Mesendoderm (in vitro differentiated cells): ENCODE results near the gene LCE4A.

ENCODE experiments used
- DNase-seq: peaks from one replicate; pipeline ENCODE4 v3.0.0; 2013
- H2AK5ac ChIP-seq: 2 replicates; pipeline ENCODE4 v1.6.1; 2013; ENCODE audit warnings: low read length, inconsistent platforms
- H2BK120ac ChIP-seq: 2 replicates; pipeline ENCODE4 v1.6.1; 2013; ENCODE audit warnings: low read depth, mild to moderate bottlenecking, low read length, moderate library complexity, mixed read lengths
- H2BK15ac ChIP-seq: replicated peaks from 2 replicates; pipeline ENCODE4 v1.6.1; 2013; ENCODE audit warnings: low read depth, mild to moderate bottlenecking, moderate library complexity
- H2BK5ac ChIP-seq: 2 replicates; pipeline ENCODE4 v1.6.1; 2013; ENCODE audit warnings: low read length, inconsistent platforms
- H3K18ac ChIP-seq: 2 replicates; pipeline ENCODE4 v1.6.1; 2013; ENCODE audit warnings: mild to moderate bottlenecking, low read length, mixed read lengths
- H3K23ac ChIP-seq: one replicate; pipeline ENCODE4 v1.6.1; 2013; ENCODE audit warnings: low read length
- H3K27ac ChIP-seq: 2 replicates; pipeline ENCODE4 v1.5.1; 2013; ENCODE audit warnings: low read depth, mild to moderate bottlenecking, inconsistent platforms, low read length, moderate library complexity
- H3K27me3 ChIP-seq: 2 replicates; pipeline ENCODE4 v1.6.1; 2013; ENCODE audit warnings: low read length, control low read depth, mild to moderate bottlenecking, inconsistent platforms; ENCODE audit not compliant: insufficient read depth, poor library complexity
- H3K36me3 ChIP-seq: 2 replicates; pipeline ENCODE4 v1.6.1; 2013; ENCODE audit warnings: low read length, inconsistent platforms; ENCODE audit not compliant: control insufficient read depth, insufficient read depth
- H3K4ac ChIP-seq: one replicate; pipeline ENCODE4 v1.6.1; 2013; ENCODE audit warnings: low read depth, mild to moderate bottlenecking, low read length, moderate library complexity
- H3K4me1 ChIP-seq: 2 replicates; pipeline ENCODE4 v1.6.1; 2013; ENCODE audit warnings: low read depth, low read length, inconsistent platforms; ENCODE audit not compliant: control insufficient read depth
- H3K4me2 ChIP-seq: 2 replicates; pipeline ENCODE4 v1.6.1; 2013; ENCODE audit warnings: low read length
- H3K4me3 ChIP-seq: 2 replicates; pipeline ENCODE4 v1.5.1; 2013; ENCODE audit warnings: mild to moderate bottlenecking, low read length
- H3K56ac ChIP-seq: one replicate; pipeline ENCODE4 v1.6.1; 2013; ENCODE audit warnings: low read length
- H3K79me1 ChIP-seq: 2 replicates; pipeline ENCODE4 v1.6.1; 2013; ENCODE audit warnings: low read length, inconsistent platforms
- H3K79me2 ChIP-seq: 2 replicates; pipeline ENCODE4 v1.6.1; 2013; ENCODE audit warnings: mild to moderate bottlenecking, low read length; ENCODE audit not compliant: control insufficient read depth, insufficient read depth
- H3K9ac ChIP-seq: 2 replicates; pipeline ENCODE4 v1.6.1; 2013; ENCODE audit warnings: low read length, inconsistent platforms
- H4K5ac ChIP-seq: one replicate; pipeline ENCODE4 v1.6.1; 2013; ENCODE audit warnings: low read length
- H4K8ac ChIP-seq: one replicate; pipeline ENCODE4 v1.6.1; 2013; ENCODE audit warnings: low read depth, mild to moderate bottlenecking, control low read depth, low read length, moderate library complexity
- WGBS: extraction: QIAGEN DNeasy Blood & Tissue Kit; methylation state at CpG from one replicate; pipeline ENCODE4 v1.1.7; 2013; ENCODE audit warnings: low lambda C conversion rate, missing lambda C conversion rate; ENCODE audit not compliant: insufficient coverage; ENCODE audit errors: extremely low coverage; 5-methylcytosine and 5-hydroxymethylcytosine counted together

The LCE4A gene

GRCh38 chr1:152697701-152698600, 10.0 kb upstream of the LCE4A start, which contains the start of gene LCE2A:
Gene LCE2A, plus strand, starts transcription at chr1:152698345. Its CDS starts 557 bp downstream, at chr1:152698902.
- no peak within 1 kb of the TSS for H2BK15ac ChIP-seq
- no peaks in the 10 kb centered on the region for H3K79me1 ChIP-seq
- no peak within 1 kb of the TSS for H4K5ac ChIP-seq
- no peaks in the 10 kb centered on the region for H3K79me2 ChIP-seq
- H3K27ac ChIP-seq = no peak within 1 kb of the TSS
- no peak within 1 kb of the TSS for H3K4me3 ChIP-seq
- no peak within 1 kb of the TSS for H3K18ac ChIP-seq
- no peak within 1 kb of the TSS for H3K4me2 ChIP-seq
- no peak within 1 kb of the TSS for H3K9ac ChIP-seq
- no peaks in the 10 kb centered on the region for H3K36me3 ChIP-seq
- no peak for DNase-seq
- H3K4me1 ChIP-seq = no peaks in the 10 kb centered on the region
- no peak within 1 kb of the TSS for H2AK5ac ChIP-seq
- H3K23ac ChIP-seq = no peak within 1 kb of the TSS
- H2BK120ac ChIP-seq = no peak within 1 kb of the TSS
- H3K56ac ChIP-seq = no peak within 1 kb of the TSS
- H3K4ac ChIP-seq = no peak within 1 kb of the TSS
- no peak within 1 kb of the TSS for H4K8ac ChIP-seq
- no peaks in the 10 kb centered on the region for H3K27me3 ChIP-seq
- WGBS = no CpG with 5 or more reads among the region's 4 CpGs
- no peak within 1 kb of the TSS for H2BK5ac ChIP-seq

GRCh38 chr1:152699746-152700145, 8.2 kb upstream of the LCE4A start:
- H4K8ac ChIP-seq = no peak overlapping the region
- no peaks in the 10 kb centered on the region for H3K36me3 ChIP-seq
- no peak overlapping the region for H3K27ac ChIP-seq
- no peak overlapping the region for H3K4ac ChIP-seq
- no peak overlapping the region for H3K4me3 ChIP-seq
- no peak overlapping the region for H2AK5ac ChIP-seq
- H2BK15ac ChIP-seq = no peak overlapping the region
- no peak overlapping the region for H3K9ac ChIP-seq
- WGBS = no CpG with 5 or more reads among the region's 4 CpGs
- no peak for DNase-seq
- H3K4me2 ChIP-seq = no peak overlapping the region
- H3K79me2 ChIP-seq = no peaks in the 10 kb centered on the region
- H3K23ac ChIP-seq = no peak overlapping the region
- H2BK120ac ChIP-seq = no peak overlapping the region
- H3K56ac ChIP-seq = no peak overlapping the region
- H3K18ac ChIP-seq = no peak overlapping the region
- no peak overlapping the region for H2BK5ac ChIP-seq
- no peaks in the 10 kb centered on the region for H3K79me1 ChIP-seq
- H3K27me3 ChIP-seq = no peaks in the 10 kb centered on the region
- no peak overlapping the region for H4K5ac ChIP-seq
- H3K4me1 ChIP-seq = no peaks in the 10 kb centered on the region

- Histone ChIP-seq H3K79me1 (no peaks in the 10 kb centered on the region), H3K56ac (no peak overlapping the region), H2BK15ac (no peak overlapping the region), H3K4me2 (no peak overlapping the region), H3K23ac (no peak overlapping the region), H2BK5ac (no peak overlapping the region), H3K18ac (no peak overlapping the region), H3K4ac (no peak overlapping the region), H2BK120ac (no peak overlapping the region), H2AK5ac (no peak overlapping the region), H3K4me3 (no peak overlapping the region), H3K9ac (no peak overlapping the region), H3K36me3 (no peaks in the 10 kb centered on the region), H3K79me2 (no peaks in the 10 kb centered on the region), H3K27ac (no peak overlapping the region), H3K27me3 (no peaks in the 10 kb centered on the region), H4K8ac (no peak overlapping the region), H4K5ac (no peak overlapping the region), H3K4me1 (no peaks in the 10 kb centered on the region)
- DNase-seq = no peak
These were observed 10.3 kb downstream of the LCE4A start for GRCh38 chr1:152718238-152718637.

- Histone ChIP-seq H3K56ac (no peak overlapping the region), H4K5ac (no peak overlapping the region), H3K4ac (no peak overlapping the region)
These were observed 17.3 kb downstream of the LCE4A start for GRCh38 chr1:152725261-152725660.

GRCh38 chr1:152728986-152729385, 21.0 kb downstream of the LCE4A start:
- Histone ChIP-seq H3K4me2 (no peak overlapping the region), H2AK5ac (no peak overlapping the region), H2BK15ac (no peak overlapping the region), H4K5ac (no peak overlapping the region), H2BK120ac (no peak overlapping the region), H3K4ac (no peak overlapping the region), H3K79me1 (no peaks in the 10 kb centered on the region), H3K23ac (no peak overlapping the region), H3K9ac (no peak overlapping the region), H3K27ac (no peak overlapping the region), H3K56ac (no peak overlapping the region), H4K8ac (no peak overlapping the region), H2BK5ac (no peak overlapping the region), H3K18ac (no peak overlapping the region), H3K79me2 (no peaks in the 10 kb centered on the region), H3K36me3 (no peaks in the 10 kb centered on the region), H3K4me1 (no peaks in the 10 kb centered on the region), H3K27me3 (no peaks in the 10 kb centered on the region), H3K4me3 (no peak overlapping the region)
- WGBS = no CpG with 5 or more reads among the region's 1 CpG
- DNase-seq = no peak

More at GRCh38 chr1:152725261-152725660, 17.3 kb downstream of the LCE4A start:
- Histone ChIP-seq H2BK120ac (no peak overlapping the region), H3K79me2 (no peaks in the 10 kb centered on the region), H3K23ac (no peak overlapping the region), H3K4me2 (no peak overlapping the region), H3K9ac (no peak overlapping the region), H4K8ac (no peak overlapping the region), H2BK5ac (no peak overlapping the region), H3K27ac (no peak overlapping the region), H3K27me3 (no peaks in the 10 kb centered on the region), H3K36me3 (no peaks in the 10 kb centered on the region), H2BK15ac (no peak overlapping the region), H3K4me1 (no peaks in the 10 kb centered on the region), H2AK5ac (no peak overlapping the region), H3K18ac (no peak overlapping the region), H3K4me3 (no peak overlapping the region), H3K79me1 (no peaks in the 10 kb centered on the region)
- DNase-seq = no peak

- Histone ChIP-seq H3K18ac (no peak overlapping the region), H3K9ac (no peak overlapping the region), H3K79me2 (no peaks in the 10 kb centered on the region), H3K27me3 (no peaks in the 10 kb centered on the region), H4K5ac (no peak overlapping the region), H2BK120ac (no peak overlapping the region), H2BK5ac (no peak overlapping the region), H2BK15ac (no peak overlapping the region), H2AK5ac (no peak overlapping the region), H3K4me3 (no peak overlapping the region), H3K79me1 (no peaks in the 10 kb centered on the region), H3K4ac (no peak overlapping the region), H3K36me3 (no peaks in the 10 kb centered on the region), H3K23ac (no peak overlapping the region), H3K4me2 (no peak overlapping the region), H3K27ac (no peak overlapping the region), H4K8ac (no peak overlapping the region), H3K56ac (no peak overlapping the region), H3K4me1 (no peaks in the 10 kb centered on the region)
- peak; percentile 1 for DNase-seq
- WGBS = no CpG with 5 or more reads among the region's 1 CpG
These were observed 27.7 kb downstream of the LCE4A start for GRCh38 chr1:152735648-152736047.
